Skeletal muscle cell (primary cell): ENCODE results near the gene PRXL2C.
A peak's percentile ranks its signal among the peaks of the same experiment; 100 is the strongest.
"Not testable (repeated sequence)": the region's sequence is repeated elsewhere in the genome, so short reads cannot be mapped to it uniquely, and the experiment has no call there.

ENCODE experiments used
- DNase-seq: peaks from one replicate; pipeline ENCODE4 v3.0.0-alpha.2; 2010; ENCODE audit warnings: low read depth
- H3K4me3 ChIP-seq: 2 replicates; pipeline ENCODE4 v1.5.1; 2011; ENCODE audit warnings: low read depth, mild to moderate bottlenecking, control low read depth, low read length, moderate library complexity

Gene PRXL2C

DNA sequence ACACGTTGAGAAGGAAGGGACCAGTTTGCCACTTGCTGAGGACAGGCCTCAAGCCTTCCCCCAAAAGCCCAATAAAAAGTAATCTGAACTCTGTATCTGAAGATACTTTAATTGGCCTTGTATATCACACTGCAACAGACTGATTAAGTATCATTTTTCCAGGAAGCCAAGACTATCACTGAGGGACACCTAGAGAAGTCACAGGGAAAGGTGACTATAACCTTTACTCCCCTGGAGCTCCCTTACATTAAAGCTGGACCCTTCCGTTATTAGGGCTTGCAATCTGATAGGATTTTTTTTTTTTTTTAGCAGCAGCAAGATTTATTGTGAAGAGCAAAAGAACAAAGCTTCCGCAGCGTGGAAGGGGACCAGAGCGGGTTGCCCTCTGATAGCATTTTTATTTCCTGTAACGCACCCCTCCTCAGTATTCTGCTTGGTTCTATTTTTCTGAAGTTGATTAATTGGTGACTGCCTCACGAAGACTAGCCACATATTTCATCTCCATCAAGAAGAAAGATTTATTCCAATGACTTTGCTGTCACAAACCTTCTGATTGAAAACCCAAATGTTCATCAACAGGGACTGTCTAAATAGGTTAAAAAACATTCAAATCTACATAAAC, 38.2 kb downstream of the PRXL2C start:
- no peak for DNase-seq

DNA sequence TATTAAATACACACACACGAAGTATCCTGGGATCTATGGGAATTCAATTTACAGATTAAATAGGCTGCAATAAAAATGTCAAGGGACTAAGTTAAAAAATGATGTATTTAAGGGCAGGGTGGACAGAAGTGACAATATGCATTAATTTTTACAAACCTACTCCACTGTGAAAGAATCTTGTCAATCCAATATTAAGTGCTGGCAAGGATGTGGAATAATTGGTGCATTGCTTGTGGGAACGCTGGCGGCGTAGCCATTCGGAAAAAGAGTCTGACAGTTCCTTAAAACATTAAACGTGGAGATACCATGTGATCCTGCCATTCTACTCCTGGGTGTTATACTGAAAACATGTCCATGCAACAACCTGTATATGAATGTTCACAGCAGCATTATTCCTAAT, 39.7 kb downstream of the PRXL2C start:
- no peak overlapping the region for H3K4me3 ChIP-seq

More for the DNA sequence above, 38.2 kb downstream of the PRXL2C start:
- no peak overlapping the region for H3K4me3 ChIP-seq

DNA sequence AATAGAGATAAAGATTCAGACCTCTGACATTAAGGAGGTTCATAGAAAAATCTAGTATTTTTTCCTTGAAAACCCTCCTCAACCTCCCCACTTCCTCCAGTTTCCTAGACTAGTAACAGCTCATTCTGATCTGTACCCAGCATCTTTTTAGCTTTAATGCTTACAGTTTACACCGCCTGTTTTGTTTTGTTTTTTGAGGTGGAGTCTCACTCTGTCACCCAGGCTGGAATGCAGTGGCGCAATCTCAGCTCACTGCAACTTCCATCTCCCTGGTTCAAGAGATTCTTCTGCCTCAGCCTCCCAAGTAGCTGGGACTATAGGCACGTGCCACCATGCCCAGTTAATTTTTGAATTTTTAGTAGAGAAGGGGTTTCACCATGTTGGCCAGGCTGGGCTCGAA, 40.5 kb downstream of the PRXL2C start:
- not testable (repeated sequence) for H3K4me3 ChIP-seq, DNase-seq

More for the DNA sequence above, 39.7 kb downstream of the PRXL2C start:
- DNase-seq: no peak

DNA sequence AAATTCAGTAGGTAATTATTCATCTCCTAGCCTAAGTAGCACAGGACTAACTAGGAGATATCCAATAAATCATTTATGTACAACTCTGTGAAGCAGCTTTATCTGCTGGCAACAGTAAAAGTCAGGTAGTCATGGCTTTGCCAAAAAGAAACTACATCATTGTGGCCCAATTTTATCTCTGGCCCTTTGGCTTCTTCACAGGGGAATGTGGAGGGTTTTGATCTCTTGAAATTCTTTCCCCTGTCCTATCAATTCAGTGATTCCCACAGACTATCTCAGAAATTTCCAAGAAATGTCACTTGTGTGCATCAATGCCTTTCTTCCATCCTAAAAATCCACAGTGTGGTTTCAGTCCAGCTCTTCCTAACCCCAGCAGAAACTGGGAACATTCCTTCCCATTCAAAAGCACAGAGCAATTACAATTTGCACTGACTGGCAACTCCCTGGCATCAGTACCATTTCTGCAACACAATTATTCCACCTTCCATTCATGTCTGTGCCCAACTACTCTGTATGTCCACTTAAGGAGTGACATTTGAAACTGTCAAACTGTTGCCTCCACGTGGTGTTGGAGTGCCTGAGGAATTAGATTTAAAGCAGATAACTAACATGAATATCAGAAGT, 42.0 kb downstream of the PRXL2C start:
- no peak overlapping the region for H3K4me3 ChIP-seq
- no peak for DNase-seq

DNA sequence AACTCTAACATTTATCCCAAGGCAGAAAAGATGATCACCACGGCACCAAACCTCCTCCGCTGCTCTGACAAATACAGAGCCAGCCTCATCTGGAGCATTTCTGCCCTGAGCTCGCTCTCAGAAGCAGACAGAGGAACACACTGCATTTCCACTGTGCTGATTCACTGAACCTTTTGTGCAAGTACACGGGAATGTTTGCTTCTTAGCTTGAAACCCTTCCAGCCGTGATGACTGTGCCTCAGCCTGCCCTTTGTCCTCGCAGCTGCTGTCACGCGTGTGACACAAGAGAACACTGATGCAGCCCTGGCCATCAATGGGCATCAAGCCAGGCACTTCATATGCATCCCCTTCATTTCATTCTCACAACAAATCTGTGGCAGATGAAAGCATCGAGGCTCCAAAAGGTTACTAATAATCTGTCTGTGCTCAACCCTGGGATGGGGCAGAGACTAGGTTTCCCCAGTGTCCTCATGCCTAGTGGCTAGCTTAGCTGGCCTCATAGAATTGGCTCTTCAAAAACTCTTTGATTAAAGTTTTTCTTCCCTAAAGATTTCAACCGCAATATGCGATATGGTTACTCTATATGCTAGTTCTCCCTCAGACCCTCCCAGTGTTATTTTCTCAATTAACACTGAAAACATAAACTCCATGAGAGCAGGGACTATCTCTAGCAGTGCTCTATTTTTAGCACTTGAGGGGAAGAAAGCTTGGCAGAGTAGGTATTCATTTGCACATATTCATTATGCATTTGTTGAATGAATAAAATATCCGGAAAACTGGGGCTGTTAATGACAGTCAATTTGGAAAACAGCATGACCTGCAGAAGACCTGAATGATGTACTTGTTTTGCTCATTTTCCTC, 42.8 kb downstream of the PRXL2C start:
- H3K4me3 ChIP-seq: peak overlapping the region; percentile 11
- DNase-seq: peak; percentile 81

DNA sequence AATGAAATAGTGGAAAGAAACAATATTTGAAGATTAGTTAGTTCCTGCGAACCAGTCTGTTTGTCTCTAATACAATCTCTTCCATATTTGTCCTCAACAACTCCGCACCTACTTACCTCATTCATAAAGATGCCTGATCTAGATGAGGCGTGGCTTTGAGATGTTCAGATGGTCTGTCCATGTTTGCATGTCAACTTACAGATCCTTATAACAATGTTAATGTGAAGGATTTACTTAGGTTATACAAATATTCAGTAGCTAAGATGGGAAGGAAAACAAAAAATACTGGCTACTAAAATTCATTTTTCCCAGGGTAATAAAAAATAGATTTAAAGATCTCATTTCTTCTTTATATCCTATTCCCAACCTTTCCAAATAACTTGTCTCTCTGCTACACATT, 43.8 kb downstream of the PRXL2C start:
- no peak for DNase-seq
- H3K4me3 ChIP-seq: no peak overlapping the region

DNA sequence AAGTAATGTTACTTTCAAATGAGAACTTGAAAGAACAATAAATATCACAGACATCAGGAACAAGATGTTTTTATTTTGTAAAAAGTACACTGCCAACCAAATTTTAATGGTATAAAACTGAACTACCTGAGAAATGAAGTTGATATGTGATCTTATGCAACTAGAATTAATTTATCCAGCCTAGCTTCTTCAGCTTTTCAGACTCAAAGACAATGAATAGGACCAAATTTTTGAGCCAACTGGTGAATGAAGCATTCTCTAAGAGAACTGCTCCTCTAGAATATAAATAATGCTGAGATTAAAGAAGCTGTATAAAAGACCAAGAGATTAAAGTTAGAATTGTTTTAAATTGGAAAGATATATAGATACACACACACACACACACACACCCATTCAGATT, 45.4 kb downstream of the PRXL2C start:
- no peak overlapping the region for H3K4me3 ChIP-seq
- no peak for DNase-seq

DNA sequence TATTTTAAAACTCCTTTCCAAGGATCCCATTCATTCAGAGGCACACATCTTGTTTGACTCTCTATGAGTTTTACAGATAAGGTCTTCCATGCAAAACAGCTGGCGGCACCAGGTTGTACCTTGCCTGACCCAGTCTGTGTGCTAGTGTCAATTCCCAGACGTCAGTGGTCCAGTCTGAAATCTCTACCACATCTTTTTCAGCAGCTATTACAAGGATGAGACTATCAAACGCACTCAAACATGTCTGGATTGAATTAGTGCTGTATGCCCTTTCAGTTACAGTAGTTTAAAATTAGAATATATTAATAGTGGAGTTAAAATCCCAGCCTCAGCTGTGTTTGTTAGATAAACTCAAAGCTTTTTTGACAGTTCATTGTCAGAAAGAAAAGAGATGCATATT, 47.1 kb downstream of the PRXL2C start:
- no peak for DNase-seq
- H3K4me3 ChIP-seq: no peak overlapping the region

DNA sequence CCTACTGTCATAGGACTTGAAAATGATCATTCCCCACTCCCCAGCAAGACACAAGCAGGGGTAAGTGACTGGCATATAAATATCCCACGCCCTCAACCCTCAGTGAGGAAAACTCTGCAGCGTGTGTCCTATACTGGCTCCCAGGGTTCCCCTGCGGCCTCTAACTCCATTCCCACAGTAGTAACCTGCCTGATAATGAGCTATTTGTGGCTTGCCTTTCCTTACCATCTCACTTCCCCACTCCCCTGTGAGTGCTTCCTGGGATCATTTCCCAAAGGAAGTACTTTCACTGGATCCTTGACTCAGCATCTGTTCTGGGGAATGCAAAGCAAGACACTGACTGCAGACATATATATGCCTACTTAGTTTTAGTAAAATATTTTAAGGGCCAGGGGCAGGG, 49.8 kb downstream of the PRXL2C start:
- DNase-seq: no peak
- no peak overlapping the region for H3K4me3 ChIP-seq

DNA sequence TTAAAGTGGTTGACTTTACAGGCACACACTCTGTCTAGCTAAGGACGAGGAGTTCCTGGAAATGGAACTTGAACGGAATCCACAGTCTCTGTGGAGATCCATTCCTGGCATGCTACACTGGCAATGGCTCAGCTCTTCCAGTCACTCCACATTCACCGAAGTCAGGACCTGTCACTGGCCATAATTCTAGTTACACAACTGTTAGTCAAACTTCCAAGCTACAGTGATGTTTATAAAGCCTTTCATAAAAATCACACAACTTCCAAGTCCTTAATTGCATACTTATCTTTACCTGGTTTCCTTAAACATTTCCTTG, 51.2 kb downstream of the PRXL2C start:
- no peak overlapping the region for H3K4me3 ChIP-seq
- no peak for DNase-seq

DNA sequence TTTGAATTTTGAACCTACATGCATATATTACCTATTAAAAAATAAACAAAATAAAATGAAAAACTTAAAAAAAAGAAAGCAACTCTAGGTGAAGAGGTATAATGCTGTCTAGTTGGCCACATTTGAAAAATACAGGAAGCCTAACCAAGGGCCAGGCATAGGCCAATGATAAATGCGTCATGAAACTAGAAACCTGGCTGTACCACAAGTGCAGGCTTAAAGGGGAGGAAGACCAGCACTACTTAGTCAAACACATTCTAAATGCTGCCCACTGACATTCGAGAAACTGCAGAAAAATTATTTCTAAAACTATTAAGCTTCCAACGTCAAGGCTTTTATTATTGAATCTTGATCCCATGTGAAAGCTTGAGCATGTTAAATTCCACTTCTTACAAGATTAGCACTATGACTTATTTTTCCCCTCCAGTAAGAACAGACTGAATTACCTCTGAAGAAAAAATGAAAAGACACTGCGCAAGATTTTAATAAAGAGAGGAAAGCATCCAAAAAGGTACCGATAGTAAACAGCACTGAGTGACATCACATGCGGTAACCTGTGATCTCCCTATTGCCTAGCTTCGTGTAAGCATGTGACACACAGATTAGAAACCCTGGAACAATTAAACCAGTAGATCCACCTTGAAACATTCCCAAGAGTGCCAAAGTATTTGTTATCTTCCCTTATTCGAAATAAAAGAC, 51.7 kb downstream of the PRXL2C start:
- H3K4me3 ChIP-seq: no peak overlapping the region
- no peak for DNase-seq

DNA sequence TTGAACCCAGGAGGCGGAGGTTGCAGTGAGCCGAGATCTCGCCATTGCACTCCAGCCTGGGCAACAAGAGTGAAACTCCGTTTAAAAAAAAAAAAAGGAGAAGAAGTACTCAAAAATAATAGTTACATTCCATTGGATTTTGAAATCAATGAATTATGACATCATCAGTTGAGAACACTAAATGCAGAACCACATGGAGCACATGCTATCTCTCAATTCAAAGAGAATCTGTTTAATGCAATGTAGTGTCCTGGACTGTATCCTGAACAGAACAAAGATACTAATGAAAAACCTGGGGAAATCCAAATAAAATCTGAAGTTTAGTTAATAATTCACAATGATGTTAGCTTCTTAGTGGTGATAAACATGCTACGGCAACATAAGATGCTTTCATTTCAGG, 55.8 kb downstream of the PRXL2C start:
- no peak overlapping the region for H3K4me3 ChIP-seq
- no peak for DNase-seq

DNA sequence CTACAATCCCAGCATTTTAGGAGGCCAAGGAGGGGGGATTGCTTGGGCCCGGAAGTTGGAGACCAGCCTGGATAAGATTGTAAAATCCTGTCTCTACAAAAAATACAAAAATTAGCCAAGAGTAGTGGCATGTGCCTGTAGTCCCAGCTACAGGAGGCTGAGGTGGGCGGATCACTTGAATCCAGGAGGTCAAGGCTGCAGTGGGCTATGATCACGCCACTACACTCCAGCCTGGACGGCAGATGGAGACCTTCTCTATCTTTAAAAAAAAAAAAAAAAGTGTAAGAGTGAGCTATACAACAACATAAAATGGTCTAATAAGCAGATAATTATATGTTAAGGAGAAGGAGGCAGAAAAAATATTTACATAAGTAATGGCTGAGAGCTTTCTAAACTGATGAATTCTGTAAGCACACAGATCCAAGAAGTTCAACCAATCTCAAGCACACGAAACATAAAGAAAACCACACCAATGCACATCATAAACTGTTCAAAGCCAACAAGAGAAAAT, 58.5 kb downstream of the PRXL2C start:
- no peak overlapping the region for H3K4me3 ChIP-seq
- DNase-seq: no peak
